C4-2B (cell line): ENCODE data around the gene OTOG.

Experiments used
- ZFX ChIP-seq: fragments of 450-650 bp; IDR thresholded peaks from 2 replicates; pipeline ENCODE4 v1.6.1; 2017
- TF ChIP-seq, protein P1 (sequence below): fragments of 450-650 bp; conservative IDR thresholded peaks from 2 replicates; pipeline ENCODE4 v1.5.1; 2017; ENCODE audit warnings: mild to moderate bottlenecking

DNA sequence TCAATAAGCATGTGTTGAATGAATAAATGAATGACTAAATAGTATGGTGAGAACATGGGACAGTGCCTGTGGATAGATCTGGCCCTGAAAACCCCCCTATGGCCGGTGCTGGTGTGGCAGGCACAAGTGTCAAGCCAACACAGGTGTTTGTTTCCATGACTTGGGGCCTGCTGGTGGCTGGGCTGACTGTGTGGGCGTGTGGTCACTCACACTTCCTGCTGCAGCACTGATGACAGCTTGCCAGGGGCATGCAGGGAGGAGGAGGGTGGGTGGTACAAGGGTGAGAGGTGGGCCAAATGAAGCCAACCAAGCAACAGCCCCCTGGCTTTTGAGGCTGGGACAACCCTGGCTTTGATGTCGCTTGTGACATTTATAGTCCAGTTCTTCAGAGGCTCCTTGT lies 40.1 kb upstream of the OTOG start:
- TF ChIP-seq, protein P1, sequence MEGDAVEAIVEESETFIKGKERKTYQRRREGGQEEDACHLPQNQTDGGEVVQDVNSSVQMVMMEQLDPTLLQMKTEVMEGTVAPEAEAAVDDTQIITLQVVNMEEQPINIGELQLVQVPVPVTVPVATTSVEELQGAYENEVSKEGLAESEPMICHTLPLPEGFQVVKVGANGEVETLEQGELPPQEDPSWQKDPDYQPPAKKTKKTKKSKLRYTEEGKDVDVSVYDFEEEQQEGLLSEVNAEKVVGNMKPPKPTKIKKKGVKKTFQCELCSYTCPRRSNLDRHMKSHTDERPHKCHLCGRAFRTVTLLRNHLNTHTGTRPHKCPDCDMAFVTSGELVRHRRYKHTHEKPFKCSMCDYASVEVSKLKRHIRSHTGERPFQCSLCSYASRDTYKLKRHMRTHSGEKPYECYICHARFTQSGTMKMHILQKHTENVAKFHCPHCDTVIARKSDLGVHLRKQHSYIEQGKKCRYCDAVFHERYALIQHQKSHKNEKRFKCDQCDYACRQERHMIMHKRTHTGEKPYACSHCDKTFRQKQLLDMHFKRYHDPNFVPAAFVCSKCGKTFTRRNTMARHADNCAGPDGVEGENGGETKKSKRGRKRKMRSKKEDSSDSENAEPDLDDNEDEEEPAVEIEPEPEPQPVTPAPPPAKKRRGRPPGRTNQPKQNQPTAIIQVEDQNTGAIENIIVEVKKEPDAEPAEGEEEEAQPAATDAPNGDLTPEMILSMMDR: no peak
- TF ChIP-seq ZFX: no peak
